Activated naive CD4-positive, alpha-beta T cell treated with anti-CD3 and anti-CD28 coated beads, Interleukin-2, amount 10 ng/mL, durations not matched to agents 7 days and 5 days (primary cell): ENCODE data around the gene EIF4G1.
"Not testable (repeated sequence)": the region's sequence is repeated elsewhere in the genome, so short reads cannot be mapped to it uniquely, and the experiment has no call there.

Source experiments
- CTCF ChIA-PET: fragments of 350-600 bp; sonication (Branson Sonifier 250); formaldehyde crosslinking; loops from one replicate; lab custom pipeline; 2021; ENCODE audit warnings: antibody characterized with exemption; lab: Charles Lee
- DNase-seq: peaks from one replicate; pipeline ENCODE4 v3.0.0-alpha.2; 2020
- H3K27ac Mint-ChIP-seq: one replicate; pipeline ENCODE4 v1.8.0; 2021; ENCODE audit warnings: mild to moderate bottlenecking, moderate library complexity, mixed read lengths
- H3K27me3 Mint-ChIP-seq: one replicate; pipeline ENCODE4 v1.8.0; 2021; ENCODE audit warnings: mild to moderate bottlenecking, mixed read lengths
- H3K36me3 Mint-ChIP-seq: one replicate; pipeline ENCODE4 v1.8.0; 2021; ENCODE audit warnings: mixed read lengths
- H3K4me1 Mint-ChIP-seq: one replicate; pipeline ENCODE4 v1.8.0; 2021; ENCODE audit warnings: mixed read lengths
- H3K4me3 Mint-ChIP-seq: one replicate; pipeline ENCODE4 v1.8.0; 2021; ENCODE audit warnings: mild to moderate bottlenecking, moderate library complexity, mixed read lengths
- H3K9me3 Mint-ChIP-seq: one replicate; pipeline ENCODE4 v1.8.0; 2021; ENCODE audit warnings: mixed read lengths

EIF4G1 gene

DNA sequence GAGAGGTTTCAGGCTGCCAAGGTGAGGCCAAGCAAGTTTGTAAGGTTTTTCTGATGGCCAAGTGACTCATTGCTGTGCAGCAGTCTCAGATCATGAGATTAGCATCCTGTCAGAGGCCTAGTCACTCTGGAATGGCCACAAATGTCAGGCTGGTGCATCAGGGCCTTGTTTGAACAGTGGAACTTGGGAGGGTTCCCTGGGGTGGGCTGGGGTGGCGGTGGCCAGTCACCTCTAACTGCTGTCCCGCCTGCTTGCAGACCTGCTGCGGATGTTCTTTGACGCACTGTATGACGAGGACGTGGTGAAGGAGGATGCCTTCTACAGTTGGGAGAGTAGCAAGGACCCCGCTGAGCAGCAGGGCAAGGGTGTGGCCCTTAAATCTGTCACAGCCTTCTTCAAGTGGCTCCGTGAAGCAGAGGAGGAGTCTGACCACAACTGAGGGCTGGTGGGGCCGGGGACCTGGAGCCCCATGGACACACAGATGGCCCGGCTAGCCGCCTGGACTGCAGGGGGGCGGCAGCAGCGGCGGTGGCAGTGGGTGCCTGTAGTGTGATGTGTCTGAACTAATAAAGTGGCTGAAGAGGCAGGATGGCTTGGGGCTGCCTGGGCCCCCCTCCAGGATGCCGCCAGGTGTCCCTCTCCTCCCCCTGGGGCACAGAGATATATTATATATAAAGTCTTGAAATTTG lies 20.2 kb downstream of the EIF4G1 start:
- Mint-ChIP-seq H3K4me3 (peak overlapping the region; percentile 18), H3K4me1 (peaks cover 38% of the 10 kb centered on the region)

DNA sequence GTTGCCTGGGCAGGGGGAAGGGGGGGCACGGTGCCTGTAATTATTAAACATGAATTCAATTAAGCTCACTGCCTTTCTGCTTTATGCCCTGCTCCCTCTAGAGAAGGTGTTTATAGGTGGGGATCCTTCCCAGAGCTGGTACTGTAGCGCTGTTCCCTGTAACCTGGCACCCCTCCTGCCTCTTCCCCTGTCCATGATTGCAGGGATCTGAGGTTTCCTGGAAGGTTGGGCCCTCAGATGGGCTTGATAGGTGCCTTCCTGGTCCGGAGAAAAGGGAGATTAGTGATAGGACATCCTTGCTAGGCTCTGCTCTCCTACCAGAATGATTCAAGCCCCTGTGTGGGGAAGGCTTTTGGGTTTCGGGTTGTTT lies 20.9 kb downstream of the EIF4G1 start:
- CTCF ChIA-PET = no interaction called here
- Mint-ChIP-seq H3K27me3 (peaks cover 10% of the 10 kb centered on the region), H3K36me3 (peaks cover 35% of the 10 kb centered on the region), H3K9me3 (no peaks in the 10 kb centered on the region), H3K4me1 (peaks cover 38% of the 10 kb centered on the region), H3K4me3 (peak overlapping the region; percentile 83), H3K27ac (peak overlapping the region; percentile 89)
- no peak for DNase-seq

More for the DNA sequence above, 20.2 kb downstream of the EIF4G1 start:
- peak; percentile 48 for DNase-seq
- peaks cover 10% of the 10 kb centered on the region for H3K27me3 Mint-ChIP-seq
- CTCF ChIA-PET = no interaction called here
- H3K27ac Mint-ChIP-seq = peak overlapping the region; percentile 91
- no peaks in the 10 kb centered on the region for H3K9me3 Mint-ChIP-seq
- peaks cover 39% of the 10 kb centered on the region for H3K36me3 Mint-ChIP-seq

DNA sequence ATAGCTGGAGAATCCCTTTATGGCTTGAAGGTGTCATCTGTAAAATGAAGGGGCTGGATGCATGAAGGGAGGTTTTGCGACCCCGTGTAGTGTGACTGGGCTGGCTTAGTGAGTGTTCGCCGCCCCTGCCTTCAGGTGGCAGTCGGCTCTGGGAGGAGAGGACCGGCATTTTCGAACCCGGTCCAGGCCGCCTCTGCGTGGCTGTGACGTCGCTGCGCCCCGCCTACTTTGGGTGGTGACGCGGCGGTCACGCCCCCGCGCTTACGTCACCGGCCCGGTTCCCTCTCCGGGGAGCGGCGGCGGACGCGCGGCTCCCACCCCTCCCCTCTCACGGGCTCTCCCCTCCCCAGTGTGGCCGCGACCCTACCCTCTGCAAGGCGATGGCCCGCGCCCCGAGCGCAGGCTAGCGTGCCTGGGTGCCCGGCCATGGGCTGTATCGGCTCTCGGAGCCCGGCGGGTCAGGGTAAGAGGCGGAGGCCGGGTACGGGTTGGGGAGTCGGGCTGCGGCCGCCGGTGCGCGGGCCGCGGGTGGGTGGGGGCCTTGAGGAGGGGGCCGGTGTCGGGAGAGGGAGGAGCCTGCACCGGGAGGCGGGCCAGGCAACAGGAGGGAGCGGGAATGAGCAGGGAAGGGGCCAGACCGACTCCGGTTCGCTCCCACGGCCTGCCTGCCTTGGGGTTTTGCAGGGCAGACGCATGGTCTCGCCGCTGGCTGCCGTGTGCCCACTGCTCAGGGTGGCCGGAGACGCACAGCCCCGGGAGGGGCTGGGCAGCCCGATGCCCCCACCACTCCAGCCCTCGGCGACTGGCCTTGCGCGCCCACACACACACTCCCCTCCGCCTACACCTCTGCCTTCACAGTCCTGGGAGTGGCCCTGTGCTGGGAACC lies 21.5 kb downstream of the EIF4G1 start:
- Mint-ChIP-seq H3K4me1 (peaks cover 42% of the 10 kb centered on the region), H3K36me3 (peaks cover 32% of the 10 kb centered on the region), H3K27ac (peak overlapping the region; percentile 89), H3K4me3 (peak overlapping the region; percentile 83), H3K27me3 (peaks cover 10% of the 10 kb centered on the region), H3K9me3 (no peaks in the 10 kb centered on the region)
- CTCF ChIA-PET = no interaction called here
- DNase-seq = peak; percentile 90

DNA sequence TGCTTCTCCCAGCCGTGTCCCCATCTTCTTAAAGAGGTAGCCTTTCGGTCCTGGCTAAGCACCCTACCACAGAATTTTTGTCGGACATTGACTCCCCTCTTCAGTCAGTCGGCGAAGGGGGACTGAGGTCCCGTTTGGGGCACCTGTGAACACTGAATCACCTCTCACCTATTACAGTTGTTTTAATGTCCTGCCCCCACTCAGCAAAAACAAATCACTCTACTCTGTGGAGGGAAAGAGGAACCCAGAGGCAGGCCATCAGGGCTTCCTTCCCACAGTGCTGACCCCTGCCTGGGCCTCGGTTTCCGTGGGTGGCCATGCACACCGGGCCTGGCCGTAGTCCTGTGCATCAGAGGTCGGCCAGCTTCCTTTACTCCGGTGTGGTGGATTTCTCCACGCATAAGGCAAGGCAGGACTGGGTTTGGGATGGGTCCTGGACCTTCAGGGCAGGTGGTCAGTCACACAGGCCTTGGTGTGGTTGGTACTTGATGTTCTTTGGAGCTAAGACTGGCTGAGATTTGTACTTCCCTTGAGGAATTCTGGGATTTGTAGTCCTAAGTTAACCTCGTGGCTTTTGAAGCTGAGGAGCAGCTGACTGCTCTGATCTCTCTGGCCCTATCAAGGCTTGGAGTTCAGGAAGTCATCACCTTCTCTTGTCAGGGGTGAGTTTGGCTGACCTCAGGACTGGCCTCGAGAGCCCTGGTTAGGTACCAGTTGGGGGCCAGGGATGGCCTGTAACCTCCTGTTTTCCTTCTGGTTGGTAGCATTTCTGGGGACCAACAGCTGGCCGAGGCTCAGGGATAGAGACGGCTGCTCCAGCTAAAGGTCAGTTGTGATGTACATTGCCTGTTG lies 22.4 kb downstream of the EIF4G1 start:
- peak overlapping the region; percentile 83 for H3K4me3 Mint-ChIP-seq
- peaks cover 47% of the 10 kb centered on the region for H3K4me1 Mint-ChIP-seq
- H3K9me3 Mint-ChIP-seq = no peaks in the 10 kb centered on the region
- peaks cover 25% of the 10 kb centered on the region for H3K36me3 Mint-ChIP-seq
- no peak for DNase-seq
- CTCF ChIA-PET = interaction anchor here (1.6 kb wide), 1 partner anchor 17 kb away, joined by 7 read pairs; no protein-coding TSS in a partner anchor
- H3K27me3 Mint-ChIP-seq = peaks cover 10% of the 10 kb centered on the region
- H3K27ac Mint-ChIP-seq = peak overlapping the region; percentile 81

DNA sequence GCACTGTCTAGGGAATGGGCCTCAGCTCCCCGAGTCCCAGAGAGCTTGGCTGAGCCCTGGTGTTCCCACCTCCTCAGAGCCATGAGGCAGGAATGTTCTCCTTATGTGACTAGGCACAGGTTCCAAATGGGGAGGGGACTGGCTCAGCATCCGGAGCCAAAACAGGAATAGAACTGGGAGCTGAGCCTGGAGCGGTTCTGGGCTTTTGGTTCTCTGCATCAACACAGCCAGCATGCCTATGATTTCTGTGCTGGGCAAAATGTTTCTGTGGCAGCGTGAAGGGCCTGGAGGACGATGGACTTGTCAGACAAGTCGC lies 23.0 kb downstream of the EIF4G1 start, which contains the start of gene FAM131A:
TSS of gene FAM131A (plus strand) at position 202 of the 316 bp plus-strand sequence. CDS start at position 233, 31 bp downstream.
- no peak for DNase-seq
- peaks cover 21% of the 10 kb centered on the region for H3K36me3 Mint-ChIP-seq
- CTCF ChIA-PET = interaction anchor here (1.6 kb wide), 1 partner anchor 17 kb away, joined by 7 read pairs; no protein-coding TSS in a partner anchor
- H3K4me3 Mint-ChIP-seq = peak within 1 kb of the TSS; percentile 83
- peaks cover 46% of the 10 kb centered on the region for H3K4me1 Mint-ChIP-seq
- H3K9me3 Mint-ChIP-seq = no peaks in the 10 kb centered on the region
- peak within 1 kb of the TSS; percentile 81 for H3K27ac Mint-ChIP-seq
- peaks cover 10% of the 10 kb centered on the region for H3K27me3 Mint-ChIP-seq

DNA sequence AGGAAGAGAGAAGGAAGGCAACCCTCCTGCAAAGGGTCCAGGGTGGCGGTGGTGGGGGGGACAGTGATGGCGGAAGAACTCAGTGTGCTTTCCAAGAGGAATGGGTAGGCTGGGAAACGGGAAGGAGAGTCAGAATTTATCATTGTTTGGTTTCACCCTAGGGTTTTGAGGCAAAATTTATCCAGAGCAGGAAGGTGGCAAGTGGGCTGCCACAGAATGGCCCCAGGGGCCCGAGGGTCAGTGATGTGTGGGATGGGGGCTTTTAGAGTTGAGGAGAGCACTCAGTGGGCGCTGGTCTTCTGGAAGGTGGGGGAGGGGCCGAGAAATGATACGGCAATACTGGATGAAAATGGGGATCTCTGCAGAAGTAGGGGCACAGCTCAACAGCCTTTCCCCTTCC lies 23.6 kb downstream of the EIF4G1 start:
- peaks cover 14% of the 10 kb centered on the region for H3K36me3 Mint-ChIP-seq
- H3K9me3 Mint-ChIP-seq = no peaks in the 10 kb centered on the region
- no peak overlapping the region for H3K4me3 Mint-ChIP-seq
- H3K4me1 Mint-ChIP-seq = peaks cover 43% of the 10 kb centered on the region
- H3K27me3 Mint-ChIP-seq = peaks cover 10% of the 10 kb centered on the region
- no peak for DNase-seq
- no peak overlapping the region for H3K27ac Mint-ChIP-seq
- CTCF ChIA-PET = interaction anchor here (1.6 kb wide), 1 partner anchor 16 kb away, joined by 7 read pairs; no protein-coding TSS in a partner anchor

DNA sequence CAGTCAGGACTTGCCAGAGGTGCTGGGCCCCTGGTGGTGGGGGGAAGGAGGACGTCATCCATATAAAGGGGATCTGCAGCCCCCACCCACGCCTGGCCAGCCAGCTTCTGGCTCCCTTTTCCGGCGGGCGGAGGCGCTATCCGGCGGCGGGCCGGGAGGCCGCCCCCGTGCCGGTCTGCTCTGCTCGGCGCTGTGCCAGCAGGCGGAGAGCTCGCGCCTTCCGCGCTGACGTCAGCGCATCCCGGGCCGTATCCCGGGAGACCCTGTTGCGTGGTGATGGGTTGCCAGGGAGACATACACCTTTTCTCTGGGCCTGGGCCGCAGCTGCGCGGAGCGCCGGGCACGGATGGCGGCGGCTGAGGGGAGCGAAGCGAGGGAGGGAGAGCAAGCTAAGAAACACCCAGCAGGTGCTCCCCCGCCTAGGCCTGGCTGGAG lies 24.1 kb downstream of the EIF4G1 start:
- Mint-ChIP-seq H3K27ac (no peak overlapping the region), H3K4me1 (peaks cover 42% of the 10 kb centered on the region), H3K4me3 (no peak overlapping the region), H3K36me3 (peaks cover 9% of the 10 kb centered on the region), H3K9me3 (no peaks in the 10 kb centered on the region), H3K27me3 (peaks cover 10% of the 10 kb centered on the region)
- no peak for DNase-seq
- CTCF ChIA-PET = no interaction called here

DNA sequence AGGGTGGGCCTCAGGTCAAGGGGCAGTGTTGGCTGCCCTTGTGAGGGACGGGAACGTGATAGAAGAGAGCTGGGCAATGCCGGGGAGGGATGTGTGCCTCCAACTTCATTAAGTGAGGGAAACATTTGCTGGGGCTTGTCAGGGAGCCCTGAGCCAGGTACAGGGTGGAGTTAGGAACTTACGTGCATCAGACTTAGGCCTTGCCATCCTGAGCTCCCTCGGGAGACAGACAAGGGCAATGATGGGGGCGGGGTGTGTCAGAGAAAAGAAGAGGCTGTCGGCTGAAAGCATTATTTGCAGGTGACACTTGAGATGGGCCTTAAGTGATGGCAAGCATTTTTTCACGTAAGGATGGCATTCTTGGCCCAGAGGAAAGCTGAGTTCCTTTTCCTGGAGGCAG lies 24.6 kb downstream of the EIF4G1 start:
- no peak overlapping the region for H3K4me3 Mint-ChIP-seq
- H3K9me3 Mint-ChIP-seq = no peaks in the 10 kb centered on the region
- H3K4me1 Mint-ChIP-seq = peaks cover 37% of the 10 kb centered on the region
- H3K27me3 Mint-ChIP-seq = peaks cover 10% of the 10 kb centered on the region
- DNase-seq = no peak
- CTCF ChIA-PET = interaction anchor here (0.8 kb wide), 1 partner anchor 15 kb away, joined by 3 read pairs; no protein-coding TSS in a partner anchor
- H3K36me3 Mint-ChIP-seq = peaks cover 4% of the 10 kb centered on the region
- H3K27ac Mint-ChIP-seq = no peak overlapping the region

DNA sequence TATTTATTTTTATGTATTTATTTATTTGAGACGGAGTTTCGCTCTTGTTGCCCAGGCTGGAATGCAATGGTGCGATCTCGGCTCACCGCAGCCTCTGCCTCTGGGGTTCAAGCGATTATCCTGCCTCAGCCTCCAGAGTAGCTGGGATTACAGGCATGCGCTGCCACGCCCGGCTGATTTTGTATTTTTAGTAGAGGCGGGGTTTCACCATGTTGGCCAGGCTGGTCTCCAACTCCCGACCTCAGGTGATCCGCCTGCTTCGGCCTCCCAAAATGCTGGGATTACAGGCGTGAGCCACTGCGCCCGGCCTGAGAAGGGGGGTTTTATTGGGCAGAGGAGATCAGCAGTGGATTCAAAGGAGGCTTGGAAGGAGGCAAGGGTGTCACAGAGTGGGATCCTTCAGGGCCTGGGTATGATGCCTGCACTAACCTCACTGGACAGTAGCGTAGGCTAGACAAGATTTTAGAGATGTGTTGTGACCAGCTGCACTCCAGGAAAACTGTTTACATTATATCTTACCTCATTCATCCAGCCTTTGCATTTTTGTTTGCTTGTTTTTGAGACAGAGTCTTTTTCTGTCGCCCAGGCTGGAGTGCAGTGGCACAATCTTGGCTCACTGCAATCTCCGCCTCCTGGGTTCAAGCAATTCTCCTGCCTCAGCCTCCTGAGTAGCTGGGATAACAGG lies 25.2 kb downstream of the EIF4G1 start:
- not testable (repeated sequence) for H3K27ac Mint-ChIP-seq, H3K36me3 Mint-ChIP-seq, H3K9me3 Mint-ChIP-seq, H3K4me3 Mint-ChIP-seq, DNase-seq
- CTCF ChIA-PET = interaction anchor here (0.8 kb wide), 1 partner anchor 14 kb away, joined by 3 read pairs; no protein-coding TSS in a partner anchor
- Mint-ChIP-seq H3K4me1 (peaks cover 32% of the 10 kb centered on the region), H3K27me3 (peaks cover 10% of the 10 kb centered on the region)

DNA sequence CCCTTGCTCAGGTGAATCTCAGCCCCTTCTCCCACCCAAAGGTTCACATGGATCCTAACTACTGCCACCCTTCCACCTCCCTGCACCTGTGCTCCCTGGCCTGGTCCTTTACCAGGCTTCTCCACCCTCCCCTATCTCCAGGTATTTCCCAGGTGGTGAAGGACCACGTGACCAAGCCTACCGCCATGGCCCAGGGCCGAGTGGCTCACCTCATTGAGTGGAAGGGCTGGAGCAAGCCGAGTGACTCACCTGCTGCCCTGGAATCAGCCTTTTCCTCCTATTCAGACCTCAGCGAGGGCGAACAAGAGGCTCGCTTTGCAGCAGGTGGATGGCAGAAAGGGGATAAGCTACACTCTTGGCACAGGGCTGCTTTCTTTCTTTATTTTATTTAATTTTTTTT lies 27.5 kb downstream of the EIF4G1 start:
- H3K27me3 Mint-ChIP-seq = peaks cover 10% of the 10 kb centered on the region
- H3K4me1 Mint-ChIP-seq = peaks cover 19% of the 10 kb centered on the region
- DNase-seq = no peak
- CTCF ChIA-PET = no interaction called here
- no peak overlapping the region for H3K27ac Mint-ChIP-seq
- H3K9me3 Mint-ChIP-seq = no peaks in the 10 kb centered on the region
- no peaks in the 10 kb centered on the region for H3K36me3 Mint-ChIP-seq
- no peak overlapping the region for H3K4me3 Mint-ChIP-seq

DNA sequence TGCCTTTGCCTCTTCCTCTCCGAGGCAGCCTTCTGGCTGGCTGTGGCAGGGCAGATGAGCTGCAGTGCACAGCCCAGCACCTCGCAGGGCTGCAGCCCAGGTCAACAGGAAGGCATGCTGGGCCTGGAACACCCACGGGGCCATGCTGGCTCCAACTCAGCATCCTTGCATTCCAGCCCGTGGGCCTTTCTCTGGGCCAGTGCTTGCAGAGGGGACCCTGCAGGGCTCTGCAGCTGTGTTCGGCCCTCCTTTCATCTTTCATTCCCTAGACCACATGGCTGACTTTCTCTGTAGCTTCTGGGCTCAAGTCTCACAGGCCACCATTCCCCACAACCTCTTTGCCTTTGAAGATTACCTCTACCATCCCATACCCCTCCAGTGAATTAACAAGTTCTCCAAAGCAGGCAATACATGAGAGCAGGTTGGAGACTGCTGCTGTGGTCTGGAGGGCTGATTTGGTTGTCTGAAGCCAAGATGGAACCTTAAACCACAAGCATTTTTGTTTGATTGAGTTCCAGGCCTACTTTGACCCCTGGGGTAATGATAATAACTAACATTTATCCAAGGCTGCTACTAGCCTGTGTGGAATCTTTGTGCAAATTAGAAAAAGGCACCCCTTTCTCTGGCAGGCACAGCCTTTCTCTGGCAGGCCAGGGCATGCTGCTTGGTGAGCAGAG lies 28.9 kb downstream of the EIF4G1 start:
- Mint-ChIP-seq H3K9me3 (no peaks in the 10 kb centered on the region), H3K4me3 (no peak overlapping the region), H3K27ac (no peak overlapping the region), H3K4me1 (peaks cover 9% of the 10 kb centered on the region), H3K27me3 (no peaks in the 10 kb centered on the region), H3K36me3 (no peaks in the 10 kb centered on the region)
- DNase-seq = no peak
- CTCF ChIA-PET = no interaction called here

DNA sequence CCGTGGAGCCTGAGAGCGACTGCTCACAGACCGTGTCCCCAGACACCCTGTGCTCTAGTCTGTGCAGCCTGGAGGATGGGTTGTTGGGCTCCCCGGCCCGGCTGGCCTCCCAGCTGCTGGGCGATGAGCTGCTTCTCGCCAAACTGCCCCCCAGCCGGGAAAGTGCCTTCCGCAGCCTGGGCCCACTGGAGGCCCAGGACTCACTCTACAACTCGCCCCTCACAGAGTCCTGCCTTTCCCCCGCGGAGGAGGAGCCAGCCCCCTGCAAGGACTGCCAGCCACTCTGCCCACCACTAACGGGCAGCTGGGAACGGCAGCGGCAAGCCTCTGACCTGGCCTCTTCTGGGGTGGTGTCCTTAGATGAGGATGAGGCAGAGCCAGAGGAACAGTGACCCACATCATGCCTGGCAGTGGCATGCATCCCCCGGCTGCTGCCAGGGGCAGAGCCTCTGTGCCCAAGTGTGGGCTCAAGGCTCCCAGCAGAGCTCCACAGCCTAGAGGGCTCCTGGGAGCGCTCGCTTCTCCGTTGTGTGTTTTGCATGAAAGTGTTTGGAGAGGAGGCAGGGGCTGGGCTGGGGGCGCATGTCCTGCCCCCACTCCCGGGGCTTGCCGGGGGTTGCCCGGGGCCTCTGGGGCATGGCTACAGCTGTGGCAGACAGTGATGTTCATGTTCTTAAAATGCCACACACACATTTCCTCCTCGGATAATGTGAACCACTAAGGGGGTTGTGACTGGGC lies 30.3 kb downstream of the EIF4G1 start:
- H3K9me3 Mint-ChIP-seq = no peaks in the 10 kb centered on the region
- no peaks in the 10 kb centered on the region for H3K36me3 Mint-ChIP-seq
- DNase-seq = no peak
- no peaks in the 10 kb centered on the region for H3K27me3 Mint-ChIP-seq
- peaks cover 9% of the 10 kb centered on the region for H3K4me1 Mint-ChIP-seq
- CTCF ChIA-PET = interaction anchor here (1.3 kb wide), 1 partner anchor 9 kb away, joined by 4 read pairs; no protein-coding TSS in a partner anchor
- H3K4me3 Mint-ChIP-seq = no peak overlapping the region
- no peak overlapping the region for H3K27ac Mint-ChIP-seq
